Sigmoid colon (tissue), 7 donors: Measurements from ENCODE around the gene TBP. TPM values are rescaled to one million over a fixed set of nuclear protein-coding genes. Genes with fewer than 3 reads are reported as not detected.

Source experiments
- DNase-seq: peaks from one replicate; pipeline ENCODE4 v3.0.0-alpha.2; 2019
- H3K27ac ChIP-seq, 4 donors: fragments of 200-600 bp; sonication (generic); one replicate each; pipeline ENCODE4 v1.5.1; 2016 to 2019; ENCODE audit warnings: mild to moderate bottlenecking in 1 of 4
- H3K27me3 ChIP-seq, 3 donors: fragments of 200-600 bp; sonication (generic); one replicate each; pipeline ENCODE4 v1.5.1; 2019; ENCODE audit warnings: mild to moderate bottlenecking in 1 of 3
- H3K36me3 ChIP-seq, 4 donors: fragments of 200-600 bp; sonication (generic); one replicate each; pipeline ENCODE4 v1.5.1; 2016 to 2019
- H3K4me1 ChIP-seq, 4 donors: fragments of 200-600 bp; sonication (generic); one replicate each; pipeline ENCODE4 v1.5.1; 2017 to 2019
- H3K4me3 ChIP-seq, 4 donors: fragments of 200-600 bp; sonication (generic); one replicate each; pipeline ENCODE4 v1.5.1; 2017 to 2019; ENCODE audit warnings: mild to moderate bottlenecking in 2 of 4, moderate library complexity in 1 of 4
- H3K9me3 ChIP-seq, 4 donors: fragments of 200-600 bp in 3 of 4; sonication (generic) in 3 of 4; one replicate each; pipeline versions ENCODE4 v1.5.1 to v1.6.1; 2013 to 2019
- CTCF ChIP-seq, 4 experiments: fragments of 450-650 bp in 3 of 4; fragments of 200-600 bp in 1 of 4; IDR thresholded peaks; one replicate each; pipeline ENCODE4 v1.5.1; 2016 to 2019; ENCODE audit warnings: antibody characterized with exemption in 4 of 4, mild to moderate bottlenecking in 3 of 4, moderate library complexity in 2 of 4
- EP300 ChIP-seq, 4 donors: sonication (generic); formaldehyde crosslinking; IDR thresholded peaks; one replicate each; pipeline ENCODE4 v1.6.1; 2017; ENCODE audit warnings: antibody characterized with exemption in 4 of 4
- POLR2A ChIP-seq, 2 donors: fragments of 450-650 bp; IDR thresholded peaks; one replicate each; pipeline ENCODE4 v1.6.1; 2016; ENCODE audit warnings: antibody characterized with exemption in 2 of 2, mild to moderate bottlenecking in 2 of 2, moderate library complexity in 2 of 2
- POLR2AphosphoS5 ChIP-seq, 4 donors: sonication (generic); formaldehyde crosslinking; IDR thresholded peaks; one replicate each; pipeline ENCODE4 v1.6.1; 2017; ENCODE audit warnings: antibody characterized with exemption in 4 of 4
- WGBS, 2 donors: extraction: QIAGEN DNeasy Blood & Tissue Kit; methylation state at CpG; one replicate each; pipeline ENCODE4 v1.1.7; 2013; 5-methylcytosine and 5-hydroxymethylcytosine counted together
- intact Hi-C: fragments of 100-400 bp; cut with DNase I; formaldehyde crosslinking; loops from one replicate; pipeline ENCODE4 v1.15.1; 2023
- polyA plus RNA-seq, 3 donors: library from polyadenylated mRNA; stranded (reverse); fragments of 200-250 nt; gene quantifications; one replicate each; pipeline ENCODE4 v1.2.3, GENCODE V29; 2013
- total RNA-seq, 4 donors: library from RNA; depleted of rRNA; stranded (reverse); fragments of >200 nt; gene quantifications; one replicate each; pipeline ENCODE4 v1.1.0, GENCODE V29; 2016
- donor health status: healthy with polysubstance abuse.
- donor health status: Bipolar disorder and iron deficiency.
- donor health status: healthy.

The TBP gene
- total and polyA plus RNA-seq, 7 donors, result 6.0 to 31.0 (median 17.1) TPM

- Histone ChIP-seq H3K27ac (no peak overlapping the region), H3K9me3 (no peaks in the 10 kb centered on the region), H3K27me3 (no peaks in the 10 kb centered on the region), H3K36me3 (peaks cover 39 to 97% (median 54%) of the 10 kb centered on the region in 4 donors), H3K4me3 (no peak overlapping the region), H3K4me1 (no peaks in the 10 kb centered on the region)
- no peak for TF ChIP-seq POLR2AphosphoS5 (IDR thresholded peaks at IDR 0.05)
- TF ChIP-seq CTCF (IDR thresholded peaks at IDR 0.05), result no peak
- TF ChIP-seq POLR2A (IDR thresholded peaks at IDR 0.05), result no peak
- TF ChIP-seq EP300 (IDR thresholded peaks at IDR 0.05), result no peak
- intact Hi-C loops, result no loop called here
- 82 to 83% methylated on average over 5 of the region's 5 CpGs for WGBS, 2 donors
- DNase-seq, result no peak
Measured at GRCh38 chr6:170536671-170537070, 17.5 kb upstream of the TBP start.

GRCh38 chr6:170537329-170537728 lies 16.8 kb upstream of the TBP start:
- DNase-seq, result no peak
- no peak overlapping the region for H3K4me3 ChIP-seq
- TF ChIP-seq EP300 (IDR thresholded peaks at IDR 0.05), result no peak
- no peaks in the 10 kb centered on the region for H3K9me3 ChIP-seq
- H3K27ac ChIP-seq, result no peak overlapping the region
- WGBS, 2 donors, result 80 to 90% methylated on average over 4 of the region's 4 CpGs
- no peaks in the 10 kb centered on the region for H3K4me1 ChIP-seq
- H3K36me3 ChIP-seq, result peaks cover 42 to 98% (median 58%) of the 10 kb centered on the region in 4 donors
- no peaks in the 10 kb centered on the region for H3K27me3 ChIP-seq
- intact Hi-C loops, result no loop called here

- Histone ChIP-seq H3K27ac (no peak overlapping the region), H3K4me1 (no peaks in the 10 kb centered on the region), H3K36me3 (peaks cover 48 to 100% (median 72%) of the 10 kb centered on the region in 4 donors), H3K4me3 (no peak overlapping the region), H3K27me3 (no peaks in the 10 kb centered on the region), H3K9me3 (no peaks in the 10 kb centered on the region)
- no peak for DNase-seq
- TF ChIP-seq POLR2A (IDR thresholded peaks at IDR 0.05), result no peak
- TF ChIP-seq POLR2AphosphoS5 (IDR thresholded peaks at IDR 0.05), result no peak
- 93 to 96% methylated on average over 10 of the region's 10 CpGs for WGBS, 2 donors
- intact Hi-C loops, result no loop called here
Measured at GRCh38 chr6:170542031-170542719, 12.0 kb upstream of the TBP start.

GRCh38 chr6:170545405-170545804 lies 8.8 kb upstream of the TBP start:
- TF ChIP-seq POLR2A (IDR thresholded peaks at IDR 0.05) (no peak), POLR2AphosphoS5 (IDR thresholded peaks at IDR 0.05) (no peak), EP300 (IDR thresholded peaks at IDR 0.05) (no peak), CTCF (IDR thresholded peaks at IDR 0.05) (no peak)
- intact Hi-C loops, result no loop called here
- H3K27me3 ChIP-seq, result no peaks in the 10 kb centered on the region
- H3K4me1 ChIP-seq, result peaks cover 0 to 20% (median 16%) of the 10 kb centered on the region in 4 donors
- H3K9me3 ChIP-seq, result no peaks in the 10 kb centered on the region
- peaks cover 36 to 95% (median 59%) of the 10 kb centered on the region in 4 donors for H3K36me3 ChIP-seq
- H3K27ac ChIP-seq, result no peak overlapping the region
- WGBS, 2 donors, result 24 to 54% methylated on average over 2 of the region's 2 CpGs
- no peak for DNase-seq
- H3K4me3 ChIP-seq, result no peak overlapping the region

GRCh38 chr6:170552765-170553533 lies 1.2 kb upstream of the TBP start, which contains the start of gene PSMB1:
Gene PSMB1, minus strand, starts transcription at chr6:170553307. Its CDS starts 65 bp downstream, at chr6:170553242.
- peaks cover 0 to 58% (median 50%) of the 10 kb centered on the region in 4 donors for H3K4me1 ChIP-seq
- no peak for TF ChIP-seq CTCF (IDR thresholded peaks at IDR 0.05)
- TF ChIP-seq POLR2AphosphoS5 (IDR thresholded peaks at IDR 0.05), result peak; percentile 99 to 100 (median 99)
- peak; percentile 94 to 98 for TF ChIP-seq POLR2A (IDR thresholded peaks at IDR 0.05)
- TF ChIP-seq EP300 (IDR thresholded peaks at IDR 0.05), result peak in 1 of 4 donors; percentile 65
- H3K4me3 ChIP-seq, result peak within 1 kb of the TSS; percentile 71 to 92 (median 87)
- no peaks in the 10 kb centered on the region for H3K9me3 ChIP-seq
- H3K36me3 ChIP-seq, result peaks cover 0 to 24% (median 5%) of the 10 kb centered on the region in 4 donors
- DNase-seq, result peak; percentile 97
- H3K27ac ChIP-seq, result peak within 1 kb of the TSS; percentile 92 to 94 (median 93)
- 0% methylated on average over 41 of the region's 41 CpGs for WGBS, 2 donors
- H3K27me3 ChIP-seq, result no peaks in the 10 kb centered on the region
- intact Hi-C loops, result loop anchor here (1.0 to 5.0 kb wide), 2 partner anchors 246 to 802 kb away; partner anchors contain the start of genes DYNLT2, ERMARD and FAM120B
